PC-3 (cell line): ENCODE measurements around the gene KCNQ4. TPM values are rescaled to one million over a fixed set of nuclear protein-coding genes. Genes with fewer than 3 reads are reported as not detected.

Experiments used
- ATAC-seq: fragments of 200-7000 bp; cut with Tn5 transposase; 2 replicates; pipeline ENCODE4 v1.9.1; 2020; ENCODE audit warnings: mild to moderate bottlenecking, moderate library complexity
- BruUV-seq: library from RNA; stranded (reverse); fragments of 400-500 nt; replicated peaks from 2 replicates; lab custom pipeline; 2021; lab: Mats Ljungman, UMichigan
- CTCF ChIA-PET: fragments of 300-600 bp; sonication (Branson Sonifier 250); formaldehyde crosslinking; loops from one replicate; lab custom pipeline; 2022; ENCODE audit warnings: antibody characterized with exemption; lab: Charles Lee
- POLR2A ChIA-PET: fragments of 300-600 bp; sonication (Branson Sonifier 250); formaldehyde crosslinking; loops from one replicate; lab custom pipeline; 2022; ENCODE audit warnings: antibody characterized with exemption; ENCODE audit not compliant: unreplicated experiment; lab: Charles Lee
- DNase-seq: peaks from one replicate; pipeline ENCODE4 v3.0.0-alpha.2; 2015
- H2AFZ ChIP-seq: fragments of 300-600 bp; sonication (generic); 2 replicates; pipeline ENCODE4 v1.6.0; 2016; ENCODE audit warnings: antibody characterized with exemption, low read length
- H3F3A ChIP-seq: fragments of 300-600 bp; sonication (generic); one replicate; pipeline ENCODE4 v1.6.0; 2017; ENCODE audit warnings: antibody characterized with exemption, low read length, control low read depth, mild to moderate bottlenecking; ENCODE audit not compliant: unreplicated experiment
- H3K27ac ChIP-seq: fragments of 300-600 bp; sonication (generic); 2 replicates; pipeline ENCODE4 v1.5.1; 2016; ENCODE audit warnings: mild to moderate bottlenecking, low read length
- H3K27me3 ChIP-seq: fragments of 300-600 bp; sonication (generic); 2 replicates; pipeline ENCODE4 v1.6.1; 2016; ENCODE audit warnings: low read length, mixed read lengths
- H3K36me3 ChIP-seq: fragments of 300-600 bp; sonication (generic); 2 replicates; pipeline ENCODE4 v1.6.1; 2016; ENCODE audit warnings: low read depth, mixed run types, low read length, mixed read lengths
- H3K4me1 ChIP-seq: fragments of 300-600 bp; sonication (generic); 2 replicates; pipeline ENCODE4 v1.5.1; 2016; ENCODE audit warnings: low read length; ENCODE audit not compliant: insufficient read depth
- H3K4me2 ChIP-seq: fragments of 300-600 bp; sonication (generic); 2 replicates; pipeline ENCODE4 v1.6.0; 2016; ENCODE audit warnings: low read length
- H3K4me3 ChIP-seq: fragments of 300-600 bp; sonication (generic); 2 replicates; pipeline ENCODE4 v1.5.1; 2016; ENCODE audit warnings: mild to moderate bottlenecking, low read length, mixed read lengths
- H3K79me2 ChIP-seq: fragments of 300-600 bp; sonication (generic); 2 replicates; pipeline ENCODE4 v1.6.1; 2017; ENCODE audit warnings: low read length, mixed read lengths
- H3K9ac ChIP-seq: fragments of 300-600 bp; sonication (generic); 2 replicates; pipeline ENCODE4 v1.6.0; 2016; ENCODE audit warnings: mild to moderate bottlenecking, low read length
- H3K9me2 ChIP-seq: fragments of 300-600 bp; sonication (generic); replicated peaks from 2 replicates; pipeline ENCODE4 v1.6.1; 2016; ENCODE audit warnings: mixed run types, low read length, mixed read lengths
- H3K9me3 ChIP-seq: fragments of 300-600 bp; sonication (generic); 2 replicates; pipeline ENCODE4 v1.6.1; 2016; ENCODE audit warnings: low read length, mixed read lengths
- H4K20me1 ChIP-seq: fragments of 300-600 bp; sonication (generic); 2 replicates; pipeline ENCODE4 v1.6.1; 2016; ENCODE audit warnings: low read length, mixed read lengths
- EZH2 ChIP-seq: fragments of 300-600 bp; sonication (generic); IDR thresholded peaks from one replicate; pipeline ENCODE4 v1.6.1; 2017; ENCODE audit warnings: antibody characterized with exemption, mild to moderate bottlenecking, low read length; ENCODE audit not compliant: unreplicated experiment
- EZH2phosphoT487 ChIP-seq: fragments of 300-600 bp; sonication (generic); IDR thresholded peaks from 2 replicates; pipeline ENCODE4 v1.6.1; 2018; ENCODE audit warnings: mild to moderate bottlenecking, antibody characterized with exemption, low read length, borderline replicate concordance
- intact Hi-C: fragments of 100-400 bp; cut with micrococcal nuclease; formaldehyde crosslinking; loops from 2 replicates; pipeline ENCODE4 v1.9.0; 2023
- total RNA-seq: library from RNA; depleted of rRNA; stranded (reverse); fragments of >200 nt; gene quantifications from 2 replicates; pipeline ENCODE4 v1.2.3, GENCODE V29; 2014
- TF ChIP-seq, protein P1 (sequence below): fragments of 300-600 bp; sonication (generic); conservative IDR thresholded peaks from 2 replicates; pipeline ENCODE4 v1.5.1; 2017; ENCODE audit warnings: antibody characterized with exemption, low read depth, mild to moderate bottlenecking, low read length

KCNQ4 gene
- total RNA-seq, 1 experiment from 2014 or later: 2.5 TPM

DNA sequence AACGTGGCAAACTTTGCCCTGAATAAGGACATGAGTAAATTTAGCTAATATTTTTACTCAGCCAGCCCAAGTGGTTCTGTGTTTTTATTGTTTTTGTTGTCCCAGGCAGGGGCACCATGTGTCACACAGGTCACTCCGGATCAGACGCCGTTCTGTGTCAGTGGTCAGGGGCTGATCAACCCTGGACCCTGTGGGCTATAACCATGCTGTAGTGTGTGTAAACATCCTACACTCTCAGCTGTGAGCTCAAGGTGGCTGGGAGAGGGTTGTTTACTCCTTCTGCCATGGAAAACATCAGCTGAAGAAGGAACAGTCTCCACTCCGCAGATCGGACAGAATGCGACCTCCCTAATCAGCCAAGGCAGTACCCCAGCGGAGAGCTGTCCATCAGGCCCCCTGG lies 26.5 kb upstream of the KCNQ4 start:
- intact Hi-C loops: no loop called here
- H3F3A ChIP-seq: no peaks in the 10 kb centered on the region
- no peak for ATAC-seq

DNA sequence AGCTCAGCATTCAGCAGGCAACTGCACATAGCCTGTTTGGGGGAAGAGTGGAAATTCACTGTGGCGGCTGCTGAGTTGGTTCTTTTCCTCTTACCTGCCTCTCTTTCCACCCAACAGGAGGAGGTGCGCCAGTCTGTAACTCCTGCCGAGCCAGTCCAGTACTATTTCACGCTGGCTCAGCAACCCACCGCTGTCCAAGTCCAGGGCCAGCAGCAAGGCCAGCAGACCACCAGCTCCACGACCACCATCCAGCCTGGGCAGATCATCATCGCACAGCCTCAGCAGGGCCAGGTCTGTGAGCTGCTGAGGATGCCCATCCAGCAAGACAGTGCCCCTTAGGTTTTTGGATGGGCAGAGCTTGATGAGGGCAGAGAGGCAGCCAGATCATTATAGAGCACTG lies 25.6 kb upstream of the KCNQ4 start:
- DNase-seq (no peak), ATAC-seq (no peak)
- no peaks in the 10 kb centered on the region for H3K79me2 ChIP-seq
- intact Hi-C loops: no loop called here
- H2AFZ ChIP-seq: no peak overlapping the region
- no peaks in the 10 kb centered on the region for H4K20me1 ChIP-seq
- H3K4me2 ChIP-seq: no peak overlapping the region
- POLR2A ChIA-PET: interaction anchor here (0.6 kb wide), 1 partner anchor 156 kb away, joined by 5 read pairs; no protein-coding TSS in a partner anchor
- peaks cover 44% of the 10 kb centered on the region for H3K36me3 ChIP-seq
- TF ChIP-seq EZH2phosphoT487 (no peak), EZH2 (no peak)
- TF ChIP-seq, protein P1, sequence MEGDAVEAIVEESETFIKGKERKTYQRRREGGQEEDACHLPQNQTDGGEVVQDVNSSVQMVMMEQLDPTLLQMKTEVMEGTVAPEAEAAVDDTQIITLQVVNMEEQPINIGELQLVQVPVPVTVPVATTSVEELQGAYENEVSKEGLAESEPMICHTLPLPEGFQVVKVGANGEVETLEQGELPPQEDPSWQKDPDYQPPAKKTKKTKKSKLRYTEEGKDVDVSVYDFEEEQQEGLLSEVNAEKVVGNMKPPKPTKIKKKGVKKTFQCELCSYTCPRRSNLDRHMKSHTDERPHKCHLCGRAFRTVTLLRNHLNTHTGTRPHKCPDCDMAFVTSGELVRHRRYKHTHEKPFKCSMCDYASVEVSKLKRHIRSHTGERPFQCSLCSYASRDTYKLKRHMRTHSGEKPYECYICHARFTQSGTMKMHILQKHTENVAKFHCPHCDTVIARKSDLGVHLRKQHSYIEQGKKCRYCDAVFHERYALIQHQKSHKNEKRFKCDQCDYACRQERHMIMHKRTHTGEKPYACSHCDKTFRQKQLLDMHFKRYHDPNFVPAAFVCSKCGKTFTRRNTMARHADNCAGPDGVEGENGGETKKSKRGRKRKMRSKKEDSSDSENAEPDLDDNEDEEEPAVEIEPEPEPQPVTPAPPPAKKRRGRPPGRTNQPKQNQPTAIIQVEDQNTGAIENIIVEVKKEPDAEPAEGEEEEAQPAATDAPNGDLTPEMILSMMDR: no peak
- CTCF ChIA-PET: no interaction called here
- no peak overlapping the region for H3K9ac ChIP-seq
- H3K9me2 ChIP-seq: no peaks in the 10 kb centered on the region
- no peaks in the 10 kb centered on the region for H3K4me1 ChIP-seq
- H3K27me3 ChIP-seq: no peaks in the 10 kb centered on the region
- BruUV-seq: no TSS peak
- no peaks in the 10 kb centered on the region for H3K9me3 ChIP-seq
- H3F3A ChIP-seq: no peaks in the 10 kb centered on the region
- no peak overlapping the region for H3K4me3 ChIP-seq
- no peak overlapping the region for H3K27ac ChIP-seq

More for the DNA sequence above, 26.5 kb upstream of the KCNQ4 start:
- no peak overlapping the region for H2AFZ ChIP-seq
- H4K20me1 ChIP-seq: 0 out of 2 replicates have a peak, but pooled peaks cover 3% of the 10 kb centered on the region
- no peak overlapping the region for H3K4me2 ChIP-seq
- ChIA-PET CTCF (no interaction called here), POLR2A (no interaction called here)
- H3K4me3 ChIP-seq: no peak overlapping the region
- H3K79me2 ChIP-seq: no peaks in the 10 kb centered on the region
- H3K4me1 ChIP-seq: peaks cover 6% of the 10 kb centered on the region
- no peak overlapping the region for H3K27ac ChIP-seq
- no peaks in the 10 kb centered on the region for H3K27me3 ChIP-seq
- DNase-seq: no peak
- no peaks in the 10 kb centered on the region for H3K9me3 ChIP-seq
- H3K9me2 ChIP-seq: no peaks in the 10 kb centered on the region
- no TSS peak for BruUV-seq
- no peak overlapping the region for H3K9ac ChIP-seq
- H3K36me3 ChIP-seq: peaks cover 48% of the 10 kb centered on the region
- TF ChIP-seq EZH2 (no peak), EZH2phosphoT487 (no peak)
- TF ChIP-seq, protein P1: no peak

DNA sequence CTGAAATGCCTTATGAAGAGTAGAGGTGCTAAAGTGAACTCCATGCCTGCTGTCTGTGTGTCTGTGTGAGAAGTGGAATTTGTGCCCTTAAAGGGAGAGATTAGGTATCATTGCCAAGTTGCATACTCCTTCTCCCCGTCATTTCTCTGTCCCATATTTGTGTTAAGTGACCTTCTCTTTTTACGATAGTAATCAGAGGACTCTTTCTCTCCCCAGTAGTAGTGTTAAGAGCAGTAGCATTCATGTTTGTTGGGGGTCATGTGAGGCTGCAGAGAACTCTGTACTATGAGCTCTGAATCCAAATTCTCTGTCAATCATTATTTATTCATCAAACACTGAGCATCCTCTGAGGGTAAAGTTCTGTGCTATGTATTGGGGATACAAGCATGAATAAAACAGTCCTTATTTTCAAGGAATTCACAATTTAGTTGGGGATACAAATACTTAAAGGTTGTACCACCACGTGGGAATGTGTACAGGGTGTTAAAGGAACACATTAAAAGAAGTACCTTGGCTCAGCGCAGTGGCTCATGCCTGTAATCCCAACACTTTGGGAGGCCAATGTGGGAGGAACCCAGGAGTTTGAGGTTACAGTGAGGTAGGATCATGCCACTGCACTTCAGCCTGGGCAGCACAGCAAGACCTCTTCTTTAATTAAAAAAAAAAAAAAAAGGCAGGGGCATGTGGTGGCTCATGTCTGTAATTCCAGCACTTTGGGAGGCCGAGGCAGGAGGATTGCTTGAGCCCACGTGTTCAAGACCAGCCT lies 24.8 kb upstream of the KCNQ4 start:
- Histone ChIP-seq H3K79me2 (no peaks in the 10 kb centered on the region), H3K9ac (no peak overlapping the region), H2AFZ (no peak overlapping the region), H3K9me3 (no peaks in the 10 kb centered on the region), H3F3A (no peaks in the 10 kb centered on the region), H3K27ac (no peak overlapping the region), H3K9me2 (no peaks in the 10 kb centered on the region), H3K36me3 (peaks cover 36% of the 10 kb centered on the region), H4K20me1 (no peaks in the 10 kb centered on the region), H3K4me1 (no peaks in the 10 kb centered on the region), H3K4me3 (no peak overlapping the region), H3K27me3 (no peaks in the 10 kb centered on the region), H3K4me2 (no peak overlapping the region)
- TF ChIP-seq, protein P1: no peak
- no peak for TF ChIP-seq EZH2
- TF ChIP-seq EZH2phosphoT487: no peak
- intact Hi-C loops: no loop called here
- ChIA-PET POLR2A (interaction anchor here (0.6 kb wide), 1 partner anchor 157 kb away, joined by 5 read pairs; no protein-coding TSS in a partner anchor), CTCF (no interaction called here)
- DNase-seq (no peak), ATAC-seq (no peak)
- BruUV-seq: no TSS peak
